GM21515 (cell line): ENCODE measurements around the gene CTTNBP2NL.
"Not testable (repeated sequence)": the region's sequence is repeated elsewhere in the genome, so short reads cannot be mapped to it uniquely, and the experiment has no call there.

Experiments used
- ATAC-seq: cut with Tn5 transposase; IDR thresholded peaks from one replicate; pipeline ENCODE4 v1.9.1; 2021; ENCODE audit not compliant: unreplicated experiment

Gene CTTNBP2NL

GRCh38 chr1:112418099-112418892, 22.3 kb downstream of the CTTNBP2NL start:
- ATAC-seq, result no peak

GRCh38 chr1:112423207-112423606, 27.2 kb downstream of the CTTNBP2NL start:
- ATAC-seq, result no peak

- ATAC-seq, result not testable (repeated sequence)
Observed at GRCh38 chr1:112423666-112424065, 27.7 kb downstream of the CTTNBP2NL start.

- no peak for ATAC-seq
Observed at GRCh38 chr1:112429749-112430148, 33.7 kb downstream of the CTTNBP2NL start.

GRCh38 chr1:112431038-112431437, 35.0 kb downstream of the CTTNBP2NL start:
- no peak for ATAC-seq

GRCh38 chr1:112435448-112435847, 39.4 kb downstream of the CTTNBP2NL start:
- ATAC-seq, result no peak

- no peak for ATAC-seq
Observed at GRCh38 chr1:112436384-112437156, 40.6 kb downstream of the CTTNBP2NL start.

- ATAC-seq, result not testable (repeated sequence)
Observed at GRCh38 chr1:112438156-112438555, 42.1 kb downstream of the CTTNBP2NL start.

GRCh38 chr1:112439592-112439991, 43.6 kb downstream of the CTTNBP2NL start:
- no peak for ATAC-seq

- no peak for ATAC-seq
Observed at GRCh38 chr1:112440574-112440973, 44.6 kb downstream of the CTTNBP2NL start.

- no peak for ATAC-seq
Observed at GRCh38 chr1:112444269-112444668, 48.3 kb downstream of the CTTNBP2NL start.

GRCh38 chr1:112445596-112445995, 49.6 kb downstream of the CTTNBP2NL start:
- ATAC-seq, result no peak

GRCh38 chr1:112446411-112446810, 50.4 kb downstream of the CTTNBP2NL start:
- no peak for ATAC-seq

GRCh38 chr1:112448904-112449629, 53.1 kb downstream of the CTTNBP2NL start:
- no peak for ATAC-seq

- ATAC-seq, result no peak
Observed at GRCh38 chr1:112449630-112449983, 53.6 kb downstream of the CTTNBP2NL start.

GRCh38 chr1:112450773-112451172, 54.8 kb downstream of the CTTNBP2NL start:
- no peak for ATAC-seq

GRCh38 chr1:112451301-112451700, 55.3 kb downstream of the CTTNBP2NL start:
- ATAC-seq, result not testable (repeated sequence)

GRCh38 chr1:112453876-112454275, 57.9 kb downstream of the CTTNBP2NL start:
- ATAC-seq, result no peak

GRCh38 chr1:112454316-112454715, 58.3 kb downstream of the CTTNBP2NL start:
- ATAC-seq, result no peak

GRCh38 chr1:112457241-112457640, 61.2 kb downstream of the CTTNBP2NL start:
- ATAC-seq, result no peak

GRCh38 chr1:112457955-112458354, 61.9 kb downstream of the CTTNBP2NL start:
- no peak for ATAC-seq

GRCh38 chr1:112458756-112459155, 62.7 kb downstream of the CTTNBP2NL start:
- no peak for ATAC-seq
